Measurements from ENCODE around the gene ITPR2. TPM values are rescaled to one million over a fixed set of nuclear protein-coding genes. Genes with fewer than 3 reads are reported as not detected.

The ITPR2 gene
- polyA plus RNA-seq, 1 of the 3 experiments (the other 2 are of a cell fraction): 2.3 TPM

GRCh38 chr12:26546535-26547314 is 286.3 kb downstream of the ITPR2 start:
- TF ChIP-seq EP300 (IDR thresholded peaks at IDR 0.05; ENCODE audit: borderline replicate concordance in 1 of 2, low read depth in 1 of 2, low read length in 1 of 2): no peak
- TF ChIP-seq NRF1 (IDR thresholded peaks at IDR 0.05; ENCODE audit: low read depth, low read length): no peak
- no peak for TF ChIP-seq GABPA (IDR thresholded peaks at IDR 0.05; ENCODE audit: low read depth)
- no peak for TF ChIP-seq CTCF (IDR thresholded peaks at IDR 0.05)
- no peak overlapping the region for H3K4me3 ChIP-seq (ENCODE audit: low read depth in 2 of 2, low read length in 1 of 2)
- POLR2A ChIA-PET: no interaction called here
- H3K4me2 ChIP-seq: no peak overlapping the region
- H3K9ac ChIP-seq: no peak overlapping the region
- no peak overlapping the region for H3K27ac ChIP-seq (ENCODE audit: low read depth in 2 of 2, low read length in 1 of 2)
- H3K9me3 ChIP-seq: no peaks in the 10 kb centered on the region
- CTCF ChIA-PET: no interaction called here
- no peaks in the 10 kb centered on the region; a peak in 1 of 4 replicates for H3K4me1 ChIP-seq (ENCODE audit: control insufficient read depth in 1 of 2, insufficient read depth in 2 of 2, low read depth in 1 of 2, low read length in 1 of 2)
- 83% methylated on average over 3 of the region's 3 CpGs for WGBS (ENCODE audit: low lambda C conversion rate)
- H3K27me3 ChIP-seq (ENCODE audit: insufficient read depth): no peaks in the 10 kb centered on the region
- H2AFZ ChIP-seq (ENCODE audit: low read depth): no peak overlapping the region
- H4K20me1 ChIP-seq (ENCODE audit: insufficient read depth): no peaks in the 10 kb centered on the region
- no peak for DNase-seq
- no peaks in the 10 kb centered on the region for H3F3A ChIP-seq (replicated peaks; ENCODE audit: insufficient read depth)
- H3K9me2 ChIP-seq: no peaks in the 10 kb centered on the region
- no peaks in the 10 kb centered on the region for H3K79me2 ChIP-seq (ENCODE audit: insufficient read depth)
- H3K36me3 ChIP-seq (replicated peaks in 1 of 2; ENCODE audit: control insufficient read depth in 1 of 2, insufficient read depth in 2 of 2, low read length in 1 of 2): peaks cover 2 to 10% of the 10 kb centered on the region in 2 experiments

GRCh38 chr12:26539131-26539530 is 293.9 kb downstream of the ITPR2 start:
- H3F3A ChIP-seq (replicated peaks; ENCODE audit: insufficient read depth): no peaks in the 10 kb centered on the region
- no peak overlapping the region for H3K9ac ChIP-seq
- H3K27me3 ChIP-seq (ENCODE audit: insufficient read depth): no peaks in the 10 kb centered on the region
- H3K27ac ChIP-seq (ENCODE audit: low read depth in 2 of 2, low read length in 1 of 2): no peak overlapping the region
- no peak overlapping the region for H2AFZ ChIP-seq (ENCODE audit: low read depth)
- H3K79me2 ChIP-seq (ENCODE audit: insufficient read depth): no peaks in the 10 kb centered on the region
- POLR2A ChIA-PET: no interaction called here
- no peaks in the 10 kb centered on the region; a peak in 1 of 4 replicates for H3K4me1 ChIP-seq (ENCODE audit: control insufficient read depth in 1 of 2, insufficient read depth in 2 of 2, low read depth in 1 of 2, low read length in 1 of 2)
- no peak for DNase-seq
- CTCF ChIA-PET: interaction anchor here (0.7 kb wide), 1 partner anchor 737 kb away, joined by 3 read pairs; no protein-coding TSS in a partner anchor
- 94% methylated on average over 4 of the region's 4 CpGs for WGBS (ENCODE audit: low lambda C conversion rate)
- TF ChIP-seq NFIC (IDR thresholded peaks at IDR 0.05; ENCODE audit: borderline replicate concordance): no peak
- no peak for TF ChIP-seq FOXM1 (IDR thresholded peaks at IDR 0.05; ENCODE audit: low read depth)
- no peak for TF ChIP-seq SIN3A (IDR thresholded peaks at IDR 0.05; ENCODE audit: borderline replicate concordance, low read depth, low read length)
- no peak for TF ChIP-seq PBX3 (IDR thresholded peaks at IDR 0.05)
- no peak for TF ChIP-seq USF1 (IDR thresholded peaks at IDR 0.05; ENCODE audit: borderline replicate concordance, low read depth)
- TF ChIP-seq TEAD4 (IDR thresholded peaks at IDR 0.05; ENCODE audit: borderline replicate concordance, insufficient read depth): no peak
- no peaks in the 10 kb centered on the region for H3K9me2 ChIP-seq
- no peak overlapping the region for H3K4me3 ChIP-seq (ENCODE audit: low read depth in 2 of 2, low read length in 1 of 2)
- H3K4me2 ChIP-seq: no peak overlapping the region
- H3K9me3 ChIP-seq: no peaks in the 10 kb centered on the region
- no peaks in the 10 kb centered on the region for H3K36me3 ChIP-seq (replicated peaks in 1 of 2; ENCODE audit: control insufficient read depth in 1 of 2, insufficient read depth in 2 of 2, low read length in 1 of 2)
- no peaks in the 10 kb centered on the region for H4K20me1 ChIP-seq (ENCODE audit: insufficient read depth)
